Stomach (tissue), 4 donors: ENCODE measurements around the gene KCND2.

ENCODE experiments used
- CTCF ChIP-seq, 7 experiments: fragments of 450-650 bp in 4 of 7; fragments of 200-600 bp in 3 of 7; sonication (generic) in 3 of 7; IDR thresholded peaks; one replicate each; pipeline ENCODE4 v1.5.1; 2016 to 2019; ENCODE audit warnings: antibody characterized with exemption in 7 of 7, control low read depth in 2 of 7, mild to moderate bottlenecking in 1 of 7
- EP300 ChIP-seq: sonication (generic); formaldehyde crosslinking; IDR thresholded peaks from one replicate; pipeline ENCODE4 v1.6.1; 2017; ENCODE audit warnings: antibody characterized with exemption
- POLR2A ChIP-seq, 4 donors: fragments of 450-650 bp; IDR thresholded peaks; one replicate each; pipeline ENCODE4 v1.6.1; 2016; ENCODE audit warnings: antibody characterized with exemption in 4 of 4, control low read depth in 2 of 4, mild to moderate bottlenecking in 1 of 4, moderate library complexity in 1 of 4
- POLR2AphosphoS5 ChIP-seq, 3 donors: sonication (generic); formaldehyde crosslinking; IDR thresholded peaks; one replicate each; pipeline ENCODE4 v1.6.1; 2016; ENCODE audit warnings: antibody characterized with exemption in 3 of 3

GRCh38 chr7:120564145-120564544 lies 291.2 kb downstream of the KCND2 start:
- no peak for TF ChIP-seq EP300
- TF ChIP-seq CTCF (IDR thresholded peaks at IDR 0.05), result no peak
- TF ChIP-seq POLR2A (IDR thresholded peaks at IDR 0.05), result no peak
- no peak for TF ChIP-seq POLR2AphosphoS5 (IDR thresholded peaks at IDR 0.05)
